B cell (primary cell): ENCODE data around the gene NTN5. TPM values are rescaled to one million over a fixed set of nuclear protein-coding genes. Genes with fewer than 3 reads are reported as not detected.

Experiments used
- ATAC-seq: fragments of 200-7000 bp; cut with Tn5 transposase; one replicate; pipeline ENCODE4 v1.10.0; 2021; ENCODE audit warnings: low read depth, mild to moderate bottlenecking, moderate number of reproducible peaks, moderate library complexity
- CTCF ChIA-PET: fragments of 350-600 bp; sonication (Branson Sonifier 250); formaldehyde crosslinking; loops from one replicate; lab custom pipeline; 2021; ENCODE audit warnings: antibody characterized with exemption, inconsistent platforms; lab: Charles Lee
- POLR2A ChIA-PET: fragments of 350-600 bp; sonication (Branson Sonifier 250); formaldehyde crosslinking; loops from one replicate; lab custom pipeline; 2021; ENCODE audit warnings: antibody characterized with exemption; lab: Charles Lee
- DNase-seq: peaks from one replicate; pipeline ENCODE4 v3.0.0; 2013
- H2AFZ ChIP-seq: 2 replicates; pipeline ENCODE4 v1.6.1; 2012; ENCODE audit warnings: mild to moderate bottlenecking, low read depth, low read length; ENCODE audit not compliant: insufficient read depth, poor library complexity, severe bottlenecking
- H3K27ac ChIP-seq, 2 donors: 1 replicate in 1 of 2; 2 replicates in 1 of 2; pipeline ENCODE4 v1.5.1; 2012 to 2013; ENCODE audit warnings: low read length in 2 of 2, mild to moderate bottlenecking in 2 of 2, moderate library complexity in 1 of 2
- H3K27me3 ChIP-seq, 4 experiments: fragments of 200-600 bp in 1 of 4; sonication (generic) in 1 of 4; replicated peaks in 1 of 4; 1 replicate in 2 of 4; 2 replicates in 2 of 4; pipeline versions ENCODE4 v1.6.1 to v1.7.0; 2013 to 2016; ENCODE audit warnings: low read length in 3 of 4, mild to moderate bottlenecking in 2 of 4, mixed read lengths in 1 of 4, moderate library complexity in 1 of 4; ENCODE audit not compliant: insufficient read depth in 4 of 4, control insufficient read depth in 3 of 4; ENCODE audit errors: control extremely low read depth in 1 of 4
- H3K36me3 ChIP-seq, 2 experiments: replicated peaks in 1 of 2; 1 replicate in 1 of 2; 2 replicates in 1 of 2; pipeline versions ENCODE4 v1.6.1 to v1.7.1; 2013; ENCODE audit warnings: low read length in 1 of 2; ENCODE audit not compliant: insufficient read depth in 2 of 2, control insufficient read depth in 1 of 2; ENCODE audit errors: control extremely low read depth in 1 of 2, extremely low read depth in 1 of 2
- H3K4me1 ChIP-seq, 2 donors: fragments of 200-600 bp in 1 of 2; sonication (generic) in 1 of 2; 1 replicate in 1 of 2; 2 replicates in 1 of 2; pipeline versions ENCODE4 v1.5.1 to v1.6.1; 2013 to 2017; ENCODE audit warnings: low read length in 2 of 2; ENCODE audit not compliant: control insufficient read depth in 2 of 2, insufficient read depth in 2 of 2
- H3K4me2 ChIP-seq: replicated peaks from 2 replicates; pipeline ENCODE3; 2012; ENCODE audit warnings: mild to moderate bottlenecking, low read depth, low read length; ENCODE audit not compliant: poor library complexity, severe bottlenecking
- H3K4me3 ChIP-seq, 5 experiments: fragments of 200-600 bp in 1 of 5; sonication (generic) in 1 of 5; 1 replicate in 3 of 5; 2 replicates in 2 of 5; pipeline versions ENCODE4 v1.5.1 to v1.7.0; 2011 to 2016; ENCODE audit warnings: low read length in 4 of 5, mild to moderate bottlenecking in 4 of 5, low read depth in 2 of 5, control low read depth in 1 of 5, moderate library complexity in 1 of 5; ENCODE audit not compliant: insufficient read depth in 1 of 5; ENCODE audit errors: control extremely low read depth in 1 of 5, extremely low read depth in 1 of 5
- H3K79me2 ChIP-seq: fragments of 200-600 bp; sonication (generic); one replicate; pipeline ENCODE4 v1.6.0; 2016; ENCODE audit warnings: low read length; ENCODE audit not compliant: control insufficient read depth, insufficient read depth
- H3K9ac ChIP-seq: fragments of 200-600 bp; sonication (generic); 2 replicates; pipeline ENCODE4 v1.6.1; 2017; ENCODE audit warnings: mild to moderate bottlenecking, low read length, moderate library complexity
- H3K9me3 ChIP-seq, 3 donors: one replicate each; pipeline versions ENCODE4 v1.6.1 to v1.7.1; 2013; ENCODE audit warnings: low read length in 2 of 3; ENCODE audit not compliant: control insufficient read depth in 2 of 3, insufficient read depth in 1 of 3; ENCODE audit errors: control extremely low read depth in 1 of 3
- H4K20me1 ChIP-seq: 2 replicates; pipeline ENCODE4 v1.6.0; 2012; ENCODE audit warnings: mild to moderate bottlenecking, low read length; ENCODE audit not compliant: insufficient read depth, control insufficient read depth, poor library complexity, severe bottlenecking
- H3K27ac Mint-ChIP-seq: one replicate; pipeline ENCODE4 v1.8.0; 2021; ENCODE audit warnings: mixed read lengths
- H3K27me3 Mint-ChIP-seq: one replicate; pipeline ENCODE4 v1.8.0; 2021; ENCODE audit warnings: mixed read lengths
- H3K4me1 Mint-ChIP-seq: one replicate; pipeline ENCODE4 v1.8.0; 2021; ENCODE audit warnings: mixed read lengths
- H3K4me3 Mint-ChIP-seq: one replicate; pipeline ENCODE4 v1.8.0; 2021; ENCODE audit warnings: mixed read lengths
- H3K9me3 Mint-ChIP-seq: one replicate; pipeline ENCODE4 v1.8.0; 2022; ENCODE audit warnings: mixed read lengths; ENCODE audit not compliant: insufficient read depth
- EZH2 ChIP-seq: IDR thresholded peaks from 2 replicates; pipeline ENCODE4 v1.6.1; 2012; ENCODE audit warnings: borderline replicate concordance, low read depth, mild to moderate bottlenecking, moderate library complexity, low read length; ENCODE audit not compliant: insufficient read depth, poor library complexity, severe bottlenecking
- WGBS: methylation state at CpG from one replicate; pipeline ENCODE4 v1.1.5; 2013; ENCODE audit warnings: missing lambda C conversion rate; ENCODE audit not compliant: insufficient coverage; 5-methylcytosine and 5-hydroxymethylcytosine counted together
- intact Hi-C: fragments of 100-400 bp; cut with micrococcal nuclease; formaldehyde crosslinking; loops from one replicate; pipeline ENCODE4 v1.10.0; 2022
- polyA plus RNA-seq: library from polyadenylated mRNA; depleted of rRNA; stranded (reverse); fragments of >200 nt; gene quantifications from 2 replicates; pipeline ENCODE4 v1.2.3, GENCODE V29; 2012
- total RNA-seq, 2 donors: library from RNA; stranded (reverse); fragments of 120-200 nt in 1 of 2; gene quantifications; 1 replicate in 1 of 2; 2 replicates in 1 of 2; pipeline versions ENCODE4 v1.2.3 to v1.2.4, GENCODE V29; 2013 to 2022
- TF ChIP-seq, protein P1 (sequence below): fragments of 200-600 bp; IDR thresholded peaks from one replicate; pipeline ENCODE4 v1.8.0; 2022; ENCODE audit warnings: antibody characterized with exemption, mild to moderate bottlenecking

Gene NTN5
- total and polyA plus RNA-seq, 2 donors (not counting 1 experiment from before 2014, with no cell fraction given) = 1.2 to 1.8 TPM

DNA sequence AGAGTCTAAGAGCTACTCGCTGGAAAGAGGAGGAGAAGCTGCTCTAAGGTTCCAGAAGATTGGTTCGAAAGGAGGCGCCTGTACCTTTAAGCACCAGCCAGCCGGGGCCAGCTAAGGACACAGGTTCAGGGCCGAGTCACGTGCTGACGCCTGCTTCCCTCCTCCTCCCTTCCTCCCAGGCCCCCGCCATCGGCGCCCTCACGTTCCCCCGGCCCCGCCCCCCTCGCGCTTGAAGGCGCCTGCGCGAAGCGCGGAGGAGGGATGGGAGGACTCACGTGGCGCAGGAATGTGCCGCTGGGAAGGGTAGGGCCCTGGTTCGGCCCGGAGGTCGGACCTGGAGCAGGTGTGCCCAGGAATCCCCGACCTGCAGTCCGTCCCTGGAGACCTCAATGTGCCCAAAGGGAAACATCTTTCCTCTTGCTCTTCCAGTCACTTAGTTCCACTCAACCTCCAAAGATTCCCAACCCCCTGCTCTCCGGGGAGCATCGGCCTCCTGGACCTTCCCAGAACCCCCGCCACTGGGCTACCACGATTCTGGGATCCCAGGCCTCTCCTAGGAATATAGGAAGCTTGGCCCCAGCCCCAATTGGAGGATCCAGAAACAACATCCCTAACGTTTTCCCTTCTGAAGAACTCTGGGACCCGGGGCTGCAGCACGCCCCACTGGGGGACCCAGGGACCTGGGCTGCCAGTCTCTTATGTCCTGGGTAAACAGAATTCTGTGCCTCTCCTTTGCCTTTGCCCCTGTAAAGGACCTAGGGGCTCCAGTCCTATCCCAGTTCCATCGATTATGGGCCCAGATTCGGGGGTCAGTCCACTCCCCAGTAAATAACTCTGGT is 38.2 kb downstream of the NTN5 start:
- Histone ChIP-seq H2AFZ (peak overlapping the region; percentile 27), H3K79me2 (peaks cover 32% of the 10 kb centered on the region), H3K4me1 (peaks cover 36 to 40% of the 10 kb centered on the region in 2 donors), H4K20me1 (peaks cover 63% of the 10 kb centered on the region), H3K4me3 (peak overlapping the region in 4 of 5 experiments; percentile 40 to 98 (median 46)), H3K9me3 (peaks cover 0 to 11% (median 0%) of the 10 kb centered on the region in 3 donors), H3K27ac (peak overlapping the region; percentile 68 to 69), H3K9ac (peak overlapping the region; percentile 82), H3K36me3 (peaks cover 0 to 42% of the 10 kb centered on the region in 2 experiments), H3K27me3 (no peaks in the 10 kb centered on the region), H3K4me2 (peak overlapping the region; percentile 99)
- Mint-ChIP-seq H3K4me3 (peak overlapping the region; percentile 83), H3K27ac (peak overlapping the region; percentile 92), H3K9me3 (peaks cover 4% of the 10 kb centered on the region), H3K27me3 (no peaks in the 10 kb centered on the region), H3K4me1 (peaks cover 47% of the 10 kb centered on the region)
- no peak for TF ChIP-seq EZH2
- TF ChIP-seq, protein P1, sequence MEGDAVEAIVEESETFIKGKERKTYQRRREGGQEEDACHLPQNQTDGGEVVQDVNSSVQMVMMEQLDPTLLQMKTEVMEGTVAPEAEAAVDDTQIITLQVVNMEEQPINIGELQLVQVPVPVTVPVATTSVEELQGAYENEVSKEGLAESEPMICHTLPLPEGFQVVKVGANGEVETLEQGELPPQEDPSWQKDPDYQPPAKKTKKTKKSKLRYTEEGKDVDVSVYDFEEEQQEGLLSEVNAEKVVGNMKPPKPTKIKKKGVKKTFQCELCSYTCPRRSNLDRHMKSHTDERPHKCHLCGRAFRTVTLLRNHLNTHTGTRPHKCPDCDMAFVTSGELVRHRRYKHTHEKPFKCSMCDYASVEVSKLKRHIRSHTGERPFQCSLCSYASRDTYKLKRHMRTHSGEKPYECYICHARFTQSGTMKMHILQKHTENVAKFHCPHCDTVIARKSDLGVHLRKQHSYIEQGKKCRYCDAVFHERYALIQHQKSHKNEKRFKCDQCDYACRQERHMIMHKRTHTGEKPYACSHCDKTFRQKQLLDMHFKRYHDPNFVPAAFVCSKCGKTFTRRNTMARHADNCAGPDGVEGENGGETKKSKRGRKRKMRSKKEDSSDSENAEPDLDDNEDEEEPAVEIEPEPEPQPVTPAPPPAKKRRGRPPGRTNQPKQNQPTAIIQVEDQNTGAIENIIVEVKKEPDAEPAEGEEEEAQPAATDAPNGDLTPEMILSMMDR = no peak
- WGBS = 4% methylated on average over 33 of the region's 37 CpGs
- peak; percentile 92 for DNase-seq
- peak; percentile 12 for ATAC-seq
- ChIA-PET CTCF (interaction anchor here (0.6 to 1.9 kb wide), 10 partner anchors 11 to 368 kb away, joined by 3 to 15 read pairs (median 4); partner anchors contain the start of genes CA11, RPL18 and SPHK2), POLR2A (interaction anchor here (0.6 to 3.4 kb wide), 7 partner anchors 11 to 1517 kb away, joined by 3 to 17 read pairs (median 11); partner anchors contain the start of genes CA11, RPL18 and SPHK2)
- intact Hi-C loops = loop anchor here (5.0 to 10.0 kb wide), 6 partner anchors 163 to 1362 kb away; partner anchors contain the start of genes C19orf73, EMP3, FLT3LG and INAFM1
